Cardiac fibroblast (primary cell): Measurements from ENCODE around the gene DIP2C.

ENCODE experiments used
- DNase-seq, 2 donors: peaks; one replicate each; pipeline versions ENCODE4 v3.0.0 to v3.0.0-alpha.2; 2010; ENCODE audit warnings: low read depth in 2 of 2
- H3K4me3 ChIP-seq, 2 donors: replicated peaks in 1 of 2; 1 replicate in 1 of 2; 2 replicates in 1 of 2; pipeline ENCODE4 v1.5.1; 2011; ENCODE audit warnings: low read depth in 2 of 2, low read length in 2 of 2, mild to moderate bottlenecking in 2 of 2, moderate library complexity in 1 of 2
- TF ChIP-seq, protein P1 (sequence below): IDR thresholded peaks from one replicate; pipeline ENCODE4 v1.5.1; 2011; ENCODE audit warnings: low read depth, mild to moderate bottlenecking, low read length, inconsistent platforms

The DIP2C gene

DNA sequence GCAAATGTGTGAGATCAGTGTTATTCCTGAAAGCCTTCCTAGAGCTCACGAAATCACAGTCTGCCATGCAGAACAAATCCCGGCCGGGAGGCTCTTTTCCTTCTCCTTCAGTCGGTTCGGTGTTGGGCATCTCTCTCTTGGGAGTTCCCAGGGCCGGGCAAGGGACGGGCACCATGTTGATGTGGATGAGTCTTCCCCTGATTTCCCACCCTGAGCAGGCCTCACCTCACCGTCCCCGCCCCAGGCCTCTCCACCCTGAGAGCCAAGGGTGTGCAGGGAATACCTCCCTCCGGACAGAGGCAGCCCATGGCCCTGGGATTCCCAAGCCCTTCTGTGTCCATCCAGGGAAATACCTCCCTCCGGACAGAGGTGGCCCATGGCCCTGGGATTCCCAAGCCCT is 28.0 kb upstream of the DIP2C start:
- H3K4me3 ChIP-seq = no peak overlapping the region
- no peak for DNase-seq
- TF ChIP-seq, protein P1, sequence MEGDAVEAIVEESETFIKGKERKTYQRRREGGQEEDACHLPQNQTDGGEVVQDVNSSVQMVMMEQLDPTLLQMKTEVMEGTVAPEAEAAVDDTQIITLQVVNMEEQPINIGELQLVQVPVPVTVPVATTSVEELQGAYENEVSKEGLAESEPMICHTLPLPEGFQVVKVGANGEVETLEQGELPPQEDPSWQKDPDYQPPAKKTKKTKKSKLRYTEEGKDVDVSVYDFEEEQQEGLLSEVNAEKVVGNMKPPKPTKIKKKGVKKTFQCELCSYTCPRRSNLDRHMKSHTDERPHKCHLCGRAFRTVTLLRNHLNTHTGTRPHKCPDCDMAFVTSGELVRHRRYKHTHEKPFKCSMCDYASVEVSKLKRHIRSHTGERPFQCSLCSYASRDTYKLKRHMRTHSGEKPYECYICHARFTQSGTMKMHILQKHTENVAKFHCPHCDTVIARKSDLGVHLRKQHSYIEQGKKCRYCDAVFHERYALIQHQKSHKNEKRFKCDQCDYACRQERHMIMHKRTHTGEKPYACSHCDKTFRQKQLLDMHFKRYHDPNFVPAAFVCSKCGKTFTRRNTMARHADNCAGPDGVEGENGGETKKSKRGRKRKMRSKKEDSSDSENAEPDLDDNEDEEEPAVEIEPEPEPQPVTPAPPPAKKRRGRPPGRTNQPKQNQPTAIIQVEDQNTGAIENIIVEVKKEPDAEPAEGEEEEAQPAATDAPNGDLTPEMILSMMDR = no peak

DNA sequence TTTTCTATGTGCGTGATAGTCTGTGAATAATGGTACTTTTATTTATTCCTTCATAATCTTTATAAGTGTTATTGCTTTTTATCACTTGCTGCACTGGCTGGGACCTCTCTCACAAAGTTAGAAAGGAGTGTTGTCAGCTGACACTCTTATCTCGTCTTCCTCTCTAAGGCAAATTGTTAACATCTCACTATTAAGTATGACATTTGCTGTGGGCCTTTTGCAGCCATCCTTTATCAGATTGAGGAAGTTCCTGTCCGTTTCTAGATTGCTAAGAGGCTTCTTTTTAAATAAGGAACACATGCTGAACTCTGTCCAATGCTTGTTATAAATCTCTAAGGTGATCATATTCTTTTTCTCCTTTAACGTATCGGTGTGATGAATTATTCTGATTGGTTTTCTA is 27.4 kb upstream of the DIP2C start:
- TF ChIP-seq, protein P1 = no peak
- no peak overlapping the region for H3K4me3 ChIP-seq
- DNase-seq = no peak

DNA sequence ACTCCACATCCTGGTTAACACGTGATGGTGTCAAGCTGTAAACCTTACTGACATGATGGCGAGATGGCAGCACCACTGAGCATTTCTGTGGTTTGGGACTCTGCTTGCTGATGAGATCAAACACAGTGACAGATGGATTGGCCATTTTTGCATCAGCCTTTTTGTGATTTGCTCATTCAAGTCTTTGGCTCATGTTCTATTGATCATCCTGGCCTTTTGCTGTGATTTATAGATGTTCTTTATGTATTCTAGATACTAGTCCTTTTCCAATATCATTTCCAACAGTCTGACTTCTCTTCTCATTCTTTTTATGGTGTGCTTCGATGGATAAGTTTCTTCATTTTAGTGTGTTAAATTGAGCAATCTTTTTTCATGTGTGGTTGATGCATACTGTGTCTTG is 24.7 kb upstream of the DIP2C start:
- no peak overlapping the region for H3K4me3 ChIP-seq
- no peak for DNase-seq
- TF ChIP-seq, protein P1 = no peak

DNA sequence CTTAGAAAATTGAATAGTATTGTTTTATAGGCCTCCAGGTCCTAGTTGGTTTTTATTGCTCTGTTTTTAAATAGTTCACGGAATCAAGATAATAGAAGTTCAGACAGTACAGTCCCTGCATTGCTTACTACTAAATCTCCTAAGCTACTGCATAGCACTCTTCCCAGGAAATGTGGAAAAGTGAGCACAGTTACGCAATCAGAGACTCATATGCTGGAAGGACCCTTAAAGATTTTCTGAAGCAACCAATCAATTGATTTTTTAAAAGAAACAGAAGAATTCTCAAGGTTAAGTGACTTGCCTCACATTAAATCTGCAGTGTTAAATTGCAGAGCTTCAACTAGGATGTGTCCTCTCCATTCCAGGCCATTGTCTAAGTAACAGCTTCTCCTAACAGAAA is 23.1 kb upstream of the DIP2C start:
- TF ChIP-seq, protein P1 = no peak
- DNase-seq = peak in 1 of 2 donors; percentile 21
- no peak overlapping the region for H3K4me3 ChIP-seq

DNA sequence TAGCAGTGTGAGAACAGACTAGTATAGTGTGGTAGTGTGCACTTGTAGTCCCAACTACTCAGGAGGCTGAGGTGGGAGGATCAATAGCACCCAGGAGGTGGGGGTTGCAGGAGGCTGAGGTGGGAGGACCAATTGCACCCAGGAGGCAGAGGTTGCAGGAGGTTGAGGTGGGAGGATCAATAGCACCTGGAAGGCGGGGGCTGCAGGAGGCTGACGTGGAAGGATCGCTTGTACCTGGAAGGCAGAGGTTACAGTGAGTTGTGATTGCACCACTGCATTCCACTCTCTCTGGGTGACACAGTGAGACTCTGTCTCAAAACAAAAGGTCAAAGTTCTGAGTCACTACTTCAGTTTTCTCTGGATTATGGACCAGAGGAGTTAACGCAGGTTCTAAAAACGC is 22.6 kb upstream of the DIP2C start:
- TF ChIP-seq, protein P1 = no peak
- no peak for DNase-seq
- H3K4me3 ChIP-seq = no peak overlapping the region

DNA sequence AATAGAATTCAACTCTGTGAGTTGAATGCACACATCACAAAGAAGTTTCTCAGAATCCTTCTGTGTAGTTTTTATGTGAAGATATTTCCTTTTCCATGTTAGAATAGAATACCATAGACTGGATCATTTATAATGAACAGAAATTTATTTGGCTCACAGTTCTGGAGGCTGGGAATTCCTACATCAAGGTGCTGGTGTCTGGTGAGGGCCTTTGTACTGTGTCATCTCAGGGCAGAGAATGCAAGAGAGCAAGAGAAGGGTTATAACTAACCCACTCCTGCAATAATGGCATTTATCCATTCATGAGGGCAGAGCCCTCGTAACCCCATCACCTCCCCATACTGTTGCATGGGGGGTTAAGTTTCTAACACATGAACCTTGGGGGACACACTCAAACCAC is 18.4 kb upstream of the DIP2C start:
- DNase-seq = no peak
- no peak overlapping the region for H3K4me3 ChIP-seq
- TF ChIP-seq, protein P1 = no peak

DNA sequence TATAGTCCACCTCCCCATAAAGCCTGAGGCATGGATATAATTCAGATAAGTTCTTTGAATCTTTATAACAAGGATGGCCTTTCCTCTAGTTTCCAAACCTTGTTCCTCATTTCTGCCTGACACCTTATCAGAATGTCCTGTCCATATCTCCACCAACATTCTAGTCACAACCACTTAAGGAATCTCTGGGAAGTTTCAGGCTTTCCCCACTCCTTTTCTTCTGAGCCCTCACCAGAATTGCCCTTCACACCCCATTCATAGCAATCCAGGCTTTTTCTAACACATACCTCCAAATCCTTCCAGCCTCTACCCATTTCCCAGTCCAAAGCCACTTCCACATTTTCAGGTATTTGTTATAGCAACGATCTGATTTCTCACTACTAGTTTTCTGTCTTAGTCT is 18.0 kb upstream of the DIP2C start:
- TF ChIP-seq, protein P1 = no peak
- no peak for DNase-seq
- no peak overlapping the region for H3K4me3 ChIP-seq
